Motor neuron (in vitro differentiated cells): ENCODE measurements around the gene APBB1IP. TPM values are rescaled to one million over a fixed set of nuclear protein-coding genes. Genes with fewer than 3 reads are reported as not detected.
"Not testable (repeated sequence)": the region's sequence is repeated elsewhere in the genome, so short reads cannot be mapped to it uniquely, and the experiment has no call there.

Experiments used
- ATAC-seq, 8 experiments: fragments of 200-7000 bp; cut with Tn5 transposase; replicated peaks in 6 of 8; 2 replicates each; pipeline ENCODE4 v1.8.0; 2021; ENCODE audit warnings: mild to moderate bottlenecking in 8 of 8, moderate library complexity in 8 of 8
- H3K27ac ChIP-seq, 2 donors: fragments of 250-450 bp; sonication (Bioruptor Pico); 2 replicates each; pipeline ENCODE4 v1.9.0; 2021; ENCODE audit warnings: antibody characterized with exemption in 2 of 2, mild to moderate bottlenecking in 2 of 2, moderate library complexity in 1 of 2
- H3K4me1 ChIP-seq, 2 donors: fragments of 250-450 bp; sonication (Bioruptor Pico); replicated peaks in 1 of 2; 2 replicates each; pipeline ENCODE4 v1.6.1; 2021; ENCODE audit warnings: antibody characterized with exemption in 2 of 2, mild to moderate bottlenecking in 2 of 2, moderate library complexity in 1 of 2
- H3K4me3 ChIP-seq, 5 donors: fragments of 250-450 bp; sonication (Bioruptor Pico); 2 replicates each; pipeline ENCODE4 v1.9.0; 2021; ENCODE audit warnings: antibody characterized with exemption in 5 of 5, mild to moderate bottlenecking in 5 of 5, moderate library complexity in 4 of 5
- WGBS, 10 experiments: fragments of 450-650 bp; shearing (Covaris generic); methylation state at CpG; one replicate each; pipeline ENCODE4 v1.0.0; 2022; 5-methylcytosine and 5-hydroxymethylcytosine counted together
- in situ Hi-C, 9 experiments: fragments of 400-800 bp; cut with MboI; loops; one replicate each; pipeline ENCODE4 v1.15.0; 2021; ENCODE audit warnings: low sequenced_read_pairs in 9 of 9, low pct_unique_long_range_greater_than_20kb in 2 of 9; ENCODE audit not compliant: unreplicated experiment in 9 of 9
- total RNA-seq, 8 experiments: library from RNA; unstranded; fragments of 300-600 nt; gene quantifications; 2 replicates each; pipeline versions ENCODE4 v1.2.3 to v1.2.4, GENCODE V29; 2022

APBB1IP gene
- total RNA-seq, 8 experiments from 2014 or later: 0.13 to 12.2 (median 0.28) TPM; not detected in 5

- no peaks in the 10 kb centered on the region for H3K4me1 ChIP-seq
- peak overlapping the region in 1 of 2 donors; percentile 63 for H3K27ac ChIP-seq
- WGBS, 10 experiments: 6 to 61% (median 27%) methylated on average over 1 to 9 of the region's 64 CpGs; no CpG with 5 or more reads in 2 of the 10 experiments
- H3K4me3 ChIP-seq: peak overlapping the region; percentile 27 to 46 (median 36)
- in situ Hi-C loops: loop anchor here in 4 of 9 experiments (25.0 kb wide), 3 partner anchors 229 to 829 kb away; no protein-coding TSS in a partner anchor
- peak in 7 of 8 experiments; percentile 48 to 82 (median 63) for ATAC-seq
Measured at GRCh38 chr10:26566525-26567350, 128.6 kb downstream of the APBB1IP start.

GRCh38 chr10:26567351-26567721 lies 129.2 kb downstream of the APBB1IP start:
- peak overlapping the region in 1 of 2 donors; percentile 63 for H3K27ac ChIP-seq
- 0 to 100% (median 38%) methylated on average over 1 to 6 of the region's 10 CpGs; no CpG with 5 or more reads in 3 of the 10 experiments for WGBS, 10 experiments
- peak in 7 of 8 experiments; percentile 20 to 88 (median 63) for ATAC-seq
- H3K4me3 ChIP-seq: peak overlapping the region; percentile 27 to 46 (median 36)
- H3K4me1 ChIP-seq: no peaks in the 10 kb centered on the region
- in situ Hi-C loops: loop anchor here in 4 of 9 experiments (25.0 kb wide), 3 partner anchors 230 to 830 kb away; no protein-coding TSS in a partner anchor

- Histone ChIP-seq H3K4me1 (no peaks in the 10 kb centered on the region), H3K27ac (no peak overlapping the region), H3K4me3 (no peak overlapping the region)
- in situ Hi-C loops: loop anchor here in 4 of 9 experiments (25.0 kb wide), 3 partner anchors 234 to 834 kb away; no protein-coding TSS in a partner anchor
- ATAC-seq: no peak
- 14 to 88% (median 57%) methylated on average over 1 of the region's 1 CpG for WGBS, 10 experiments
Measured at GRCh38 chr10:26571655-26572054, 133.5 kb downstream of the APBB1IP start.

GRCh38 chr10:26573674-26574073 lies 135.5 kb downstream of the APBB1IP start:
- H3K27ac ChIP-seq: no peak overlapping the region
- H3K4me3 ChIP-seq: no peak overlapping the region
- in situ Hi-C loops: loop anchor here in 4 of 9 experiments (25.0 kb wide), 3 partner anchors 236 to 836 kb away; no protein-coding TSS in a partner anchor
- 0 to 100% (median 56%) methylated on average over 1 to 2 of the region's 2 CpGs for WGBS, 10 experiments
- H3K4me1 ChIP-seq: no peaks in the 10 kb centered on the region
- ATAC-seq: peak in 2 of 8 experiments; percentile 52 to 68

- WGBS, 10 experiments: 31 to 95% (median 80%) methylated on average over 1 to 4 of the region's 4 CpGs
- ATAC-seq: no peak
- Histone ChIP-seq H3K27ac (no peak overlapping the region), H3K4me3 (no peak overlapping the region), H3K4me1 (no peaks in the 10 kb centered on the region)
- in situ Hi-C loops: loop anchor here in 4 of 9 experiments (25.0 kb wide), 3 partner anchors 237 to 837 kb away; no protein-coding TSS in a partner anchor
Measured at GRCh38 chr10:26574783-26575182, 136.6 kb downstream of the APBB1IP start.

- H3K4me3 ChIP-seq, ATAC-seq, H3K4me1 ChIP-seq, in situ Hi-C loops, H3K27ac ChIP-seq: not testable (repeated sequence)
- WGBS, 10 experiments: 58 to 90% (median 79%) methylated on average over 2 to 6 of the region's 6 CpGs; no CpG with 5 or more reads in 1 of the 10 experiments
Measured at GRCh38 chr10:26578371-26578770, 140.2 kb downstream of the APBB1IP start.

GRCh38 chr10:26579256-26580063 lies 141.3 kb downstream of the APBB1IP start:
- no peak for ATAC-seq
- Histone ChIP-seq H3K27ac (no peak overlapping the region), H3K4me3 (no peak overlapping the region), H3K4me1 (no peaks in the 10 kb centered on the region)
- in situ Hi-C loops: no loop called here
- WGBS, 10 experiments: 33 to 100% (median 92%) methylated on average over 1 to 12 of the region's 26 CpGs; no CpG with 5 or more reads in 1 of the 10 experiments

- in situ Hi-C loops: no loop called here
Measured at GRCh38 chr10:26586211-26586610, 148.1 kb downstream of the APBB1IP start.

GRCh38 chr10:26588611-26589010 lies 150.5 kb downstream of the APBB1IP start:
- no peak overlapping the region for H3K27ac ChIP-seq
- 40 to 100% (median 100%) methylated on average over 1 to 3 of the region's 12 CpGs; no CpG with 5 or more reads in 7 of the 10 experiments for WGBS, 10 experiments
- H3K4me1 ChIP-seq: no peaks in the 10 kb centered on the region
- H3K4me3 ChIP-seq: no peak overlapping the region
- ATAC-seq: no peak
- in situ Hi-C loops: no loop called here

More at GRCh38 chr10:26586211-26586610, 148.1 kb downstream of the APBB1IP start:
- ATAC-seq: no peak
- Histone ChIP-seq H3K4me3 (no peak overlapping the region), H3K27ac (no peak overlapping the region), H3K4me1 (no peaks in the 10 kb centered on the region)
- WGBS, 10 experiments: 51 to 97% (median 88%) methylated on average over 2 to 6 of the region's 11 CpGs; no CpG with 5 or more reads in 5 of the 10 experiments

- peak in 1 of 8 experiments; percentile 30 for ATAC-seq
- H3K4me1 ChIP-seq, H3K4me3 ChIP-seq, in situ Hi-C loops, H3K27ac ChIP-seq: not testable (repeated sequence)
- WGBS, 10 experiments: 0 to 100% (median 67%) methylated on average over 1 to 3 of the region's 5 CpGs; no CpG with 5 or more reads in 3 of the 10 experiments
Measured at GRCh38 chr10:26589813-26590212, 151.7 kb downstream of the APBB1IP start.

- H3K27ac ChIP-seq: no peak overlapping the region
- in situ Hi-C loops: no loop called here
- no peak overlapping the region for H3K4me3 ChIP-seq
- 80% methylated on average over 2 of the region's 19 CpGs; no CpG with 5 or more reads in 9 of the 10 experiments for WGBS, 10 experiments
- no peak for ATAC-seq
- no peaks in the 10 kb centered on the region for H3K4me1 ChIP-seq
Measured at GRCh38 chr10:26593896-26594295, 155.8 kb downstream of the APBB1IP start.

GRCh38 chr10:26603283-26603682 lies 165.1 kb downstream of the APBB1IP start:
- H3K4me3 ChIP-seq, in situ Hi-C loops, H3K27ac ChIP-seq, H3K4me1 ChIP-seq: not testable (repeated sequence)
- peak in 6 of 8 experiments; percentile 44 to 100 (median 88) for ATAC-seq
- 0 to 67% methylated on average over 2 of the region's 2 CpGs; no CpG with 5 or more reads in 8 of the 10 experiments for WGBS, 10 experiments
